Cardiac fibroblast (primary cell): ENCODE data around the gene DGKG.

Source experiments
- DNase-seq, 2 donors: peaks; one replicate each; pipeline versions ENCODE4 v3.0.0 to v3.0.0-alpha.2; 2010; ENCODE audit warnings: low read depth in 2 of 2
- H3K4me3 ChIP-seq, 2 donors: replicated peaks in 1 of 2; 1 replicate in 1 of 2; 2 replicates in 1 of 2; pipeline ENCODE4 v1.5.1; 2011; ENCODE audit warnings: low read depth in 2 of 2, low read length in 2 of 2, mild to moderate bottlenecking in 2 of 2, moderate library complexity in 1 of 2
- TF ChIP-seq, protein P1 (sequence below): IDR thresholded peaks from one replicate; pipeline ENCODE4 v1.5.1; 2011; ENCODE audit warnings: low read depth, mild to moderate bottlenecking, low read length, inconsistent platforms

Gene DGKG

DNA sequence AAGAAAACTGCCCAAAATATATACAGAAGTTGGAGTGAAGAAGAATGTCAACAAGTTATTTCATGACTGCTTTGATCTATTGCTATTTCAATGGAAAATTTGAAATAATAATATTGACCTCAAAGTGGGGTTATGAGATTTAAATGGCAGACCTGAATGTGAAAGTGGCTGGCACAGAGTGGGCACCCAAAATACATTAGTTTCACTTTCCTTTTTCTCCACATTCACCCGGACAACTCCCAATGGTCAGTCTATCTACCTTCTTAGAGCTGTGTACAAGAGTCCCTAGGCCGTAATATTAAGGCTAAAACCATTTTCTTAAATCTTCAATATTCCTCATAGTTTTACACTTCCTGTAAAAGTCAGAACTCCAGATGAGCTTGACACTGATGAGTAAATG, 191.5 kb downstream of the DGKG start:
- TF ChIP-seq, protein P1, sequence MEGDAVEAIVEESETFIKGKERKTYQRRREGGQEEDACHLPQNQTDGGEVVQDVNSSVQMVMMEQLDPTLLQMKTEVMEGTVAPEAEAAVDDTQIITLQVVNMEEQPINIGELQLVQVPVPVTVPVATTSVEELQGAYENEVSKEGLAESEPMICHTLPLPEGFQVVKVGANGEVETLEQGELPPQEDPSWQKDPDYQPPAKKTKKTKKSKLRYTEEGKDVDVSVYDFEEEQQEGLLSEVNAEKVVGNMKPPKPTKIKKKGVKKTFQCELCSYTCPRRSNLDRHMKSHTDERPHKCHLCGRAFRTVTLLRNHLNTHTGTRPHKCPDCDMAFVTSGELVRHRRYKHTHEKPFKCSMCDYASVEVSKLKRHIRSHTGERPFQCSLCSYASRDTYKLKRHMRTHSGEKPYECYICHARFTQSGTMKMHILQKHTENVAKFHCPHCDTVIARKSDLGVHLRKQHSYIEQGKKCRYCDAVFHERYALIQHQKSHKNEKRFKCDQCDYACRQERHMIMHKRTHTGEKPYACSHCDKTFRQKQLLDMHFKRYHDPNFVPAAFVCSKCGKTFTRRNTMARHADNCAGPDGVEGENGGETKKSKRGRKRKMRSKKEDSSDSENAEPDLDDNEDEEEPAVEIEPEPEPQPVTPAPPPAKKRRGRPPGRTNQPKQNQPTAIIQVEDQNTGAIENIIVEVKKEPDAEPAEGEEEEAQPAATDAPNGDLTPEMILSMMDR, result no peak
- DNase-seq, result no peak
- H3K4me3 ChIP-seq, result no peak overlapping the region

DNA sequence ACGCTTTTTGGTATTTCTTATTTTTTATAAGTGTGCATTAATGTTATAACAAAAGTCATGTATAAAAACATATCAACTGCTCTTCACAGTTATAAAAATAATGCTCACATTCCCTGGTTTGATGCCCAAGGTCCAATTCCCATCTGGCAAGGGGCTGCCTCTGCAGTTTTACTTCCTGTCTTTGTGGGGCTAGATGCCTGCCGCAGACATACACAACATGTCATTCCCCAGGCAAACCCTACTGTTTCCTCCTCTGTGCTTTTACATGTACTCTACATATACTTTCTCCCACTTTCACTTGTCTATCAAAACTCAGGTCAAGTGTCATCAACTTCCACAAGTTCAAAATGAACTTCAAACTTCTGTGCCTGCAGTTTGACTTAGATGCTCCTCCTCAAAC, 192.7 kb downstream of the DGKG start:
- no peak for DNase-seq
- TF ChIP-seq, protein P1, result no peak
- H3K4me3 ChIP-seq, result no peak overlapping the region

DNA sequence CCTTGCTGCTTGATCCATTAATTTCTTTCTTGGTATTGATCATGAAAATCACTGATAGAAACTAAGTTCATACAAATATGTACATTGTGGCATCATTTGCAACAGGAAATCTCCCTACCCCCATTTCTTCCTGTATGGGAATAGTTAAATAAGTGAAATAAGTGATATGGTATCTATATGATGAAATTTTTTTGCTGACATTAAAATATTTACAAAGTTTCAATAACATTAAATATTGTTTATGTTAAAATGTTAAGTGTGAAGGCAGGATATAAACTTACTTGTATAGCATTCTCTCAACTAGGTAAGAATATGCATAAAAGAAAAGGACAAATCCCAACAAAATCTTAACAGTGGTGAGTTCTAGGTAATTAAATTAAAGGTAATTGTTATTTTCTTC, 193.1 kb downstream of the DGKG start:
- TF ChIP-seq, protein P1, result no peak
- DNase-seq, result no peak
- H3K4me3 ChIP-seq, result no peak overlapping the region

DNA sequence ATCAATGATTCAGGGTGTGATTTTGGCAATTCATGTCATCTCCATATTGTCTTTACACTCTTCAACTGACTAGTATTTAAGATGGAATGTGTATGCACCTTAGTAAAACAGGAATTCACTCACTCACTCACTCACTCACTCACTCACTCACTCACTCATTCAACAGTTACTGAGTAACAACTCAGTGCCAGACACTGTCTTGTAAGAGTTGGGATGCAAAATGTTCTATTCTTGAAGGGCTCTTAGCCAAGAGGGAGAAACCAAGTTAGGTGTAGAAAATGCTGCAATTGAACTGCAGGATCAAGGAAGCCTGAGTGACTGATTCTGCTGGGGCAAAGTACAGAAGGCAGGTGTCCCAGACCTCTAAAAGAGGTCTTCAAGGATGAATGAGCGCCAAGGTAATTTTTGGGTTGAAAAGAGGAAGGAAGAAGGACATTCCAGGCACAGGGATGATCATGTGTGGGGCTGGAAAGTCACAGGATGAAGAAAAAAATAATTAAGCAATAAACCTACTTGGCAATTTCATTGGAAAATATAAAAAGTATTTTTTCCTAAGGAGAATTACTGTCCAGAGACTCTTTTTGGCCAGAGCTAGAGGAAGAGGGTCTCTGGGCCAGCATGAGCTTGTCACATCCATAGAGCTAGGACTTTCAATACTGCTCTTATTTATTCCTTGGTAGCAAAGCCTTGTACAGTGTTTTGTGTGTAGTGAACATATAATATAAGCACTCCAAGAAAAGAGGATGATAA, 194.2 kb downstream of the DGKG start:
- no peak for DNase-seq
- TF ChIP-seq, protein P1, result no peak
- no peak overlapping the region for H3K4me3 ChIP-seq

DNA sequence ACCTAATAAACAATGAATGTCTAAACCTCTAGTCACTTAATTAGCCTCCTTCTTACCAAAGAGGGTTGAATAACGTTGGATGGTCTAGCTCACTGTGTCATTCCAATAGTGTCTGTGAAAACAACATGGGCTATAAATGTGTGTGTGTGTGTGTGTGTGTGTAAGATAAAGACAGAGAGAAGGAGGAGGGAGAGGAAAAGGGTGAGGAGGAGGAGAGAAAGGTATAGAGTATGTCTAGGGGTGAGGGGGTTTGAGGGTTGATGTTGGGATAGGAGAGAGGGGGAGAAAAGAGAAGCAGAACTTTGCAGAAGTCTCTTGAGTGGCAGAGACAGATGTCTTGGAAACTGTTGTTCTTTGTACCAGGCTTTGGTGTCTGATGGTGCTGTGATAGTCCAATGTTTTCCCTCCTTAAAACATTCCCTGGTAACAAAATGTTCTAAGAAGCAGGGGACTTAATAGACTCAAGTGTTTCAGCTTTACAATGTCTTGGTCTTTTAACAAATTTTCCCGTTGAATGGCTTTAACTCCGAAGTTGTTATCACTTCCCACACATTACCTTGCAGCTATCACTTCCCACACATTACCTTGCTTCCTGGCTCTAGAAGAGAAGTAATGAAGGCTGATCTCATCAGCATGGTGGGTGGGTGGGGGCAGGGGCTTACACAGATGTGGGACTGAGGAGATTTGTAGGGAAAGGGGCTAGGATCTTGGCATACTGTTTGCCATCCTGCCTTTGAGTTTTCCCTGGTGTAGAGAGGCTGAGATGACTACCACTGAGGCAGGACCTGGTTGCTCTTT, 195.3 kb downstream of the DGKG start:
- DNase-seq, result no peak
- H3K4me3 ChIP-seq, result no peak overlapping the region
- TF ChIP-seq, protein P1, result no peak

DNA sequence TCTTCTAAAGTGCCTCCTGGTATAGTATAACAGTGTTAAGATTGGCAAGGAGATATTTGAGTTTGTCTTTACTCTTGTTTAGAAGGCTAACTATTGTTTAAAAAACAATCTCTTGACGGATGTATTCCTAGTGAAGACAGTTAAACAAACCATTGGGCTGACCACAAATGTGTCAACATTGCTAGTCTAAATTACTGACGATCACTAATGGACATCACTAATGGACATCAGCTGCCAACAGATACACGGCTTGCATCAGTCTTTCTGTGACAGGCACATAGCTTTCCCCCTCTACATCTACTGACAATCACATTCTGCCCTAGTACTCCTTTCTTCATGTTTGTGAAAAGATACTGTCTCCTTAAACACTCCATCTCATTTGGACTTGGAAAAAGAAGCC, 196.0 kb downstream of the DGKG start:
- no peak overlapping the region for H3K4me3 ChIP-seq
- TF ChIP-seq, protein P1, result no peak
- no peak for DNase-seq
